Measurements from ENCODE around the gene HSD17B2. TPM values are rescaled to one million over a fixed set of nuclear protein-coding genes. Genes with fewer than 3 reads are reported as not detected.
A peak's percentile ranks its signal among the peaks of the same experiment; 100 is the strongest.
"Not testable (repeated sequence)": the region's sequence is repeated elsewhere in the genome, so short reads cannot be mapped to it uniquely, and the experiment has no call there.

Gene HSD17B2
- total RNA-seq, 2 donors from 2014 or later: 12.2 to 24.1 TPM

- H3K36me3 ChIP-seq (replicated peaks in 1 of 2; ENCODE audit: insufficient read depth in 1 of 2, low read depth in 2 of 2): no peaks in the 10 kb centered on the region
- no peaks in the 10 kb centered on the region for H3K27me3 ChIP-seq
- WGBS, 2 donors: 91 to 98% methylated on average over 6 to 9 of the region's 9 CpGs
- ATAC-seq (no peak), DNase-seq (no peak)
- intact Hi-C loops (cut with DNase I): no loop called here
- TF ChIP-seq CTCF (IDR thresholded peaks at IDR 0.05) (no peak), POLR2A (IDR thresholded peaks at IDR 0.05) (no peak)
- peaks cover 31% of the 10 kb centered on the region for H3K4me1 ChIP-seq
- H3K9me3 ChIP-seq: no peaks in the 10 kb centered on the region
- no peak overlapping the region for H3K4me3 ChIP-seq
- no peak overlapping the region for H3K27ac ChIP-seq
Measured at GRCh38 chr16:82008957-82009592, 26.0 kb upstream of the HSD17B2 start.

- intact Hi-C loops (cut with DNase I); H3K4me3 ChIP-seq; H3K27ac ChIP-seq; DNase-seq; H3K9me3 ChIP-seq; H3K36me3 ChIP-seq (replicated peaks in 1 of 2; ENCODE audit: insufficient read depth in 1 of 2, low read depth in 2 of 2); H3K27me3 ChIP-seq; ATAC-seq: not testable (repeated sequence)
- peaks cover 27% of the 10 kb centered on the region for H3K4me1 ChIP-seq
- WGBS, 2 donors: 81 to 86% methylated on average over 4 of the region's 4 CpGs
Measured at GRCh38 chr16:82009789-82010188, 25.3 kb upstream of the HSD17B2 start.

- Histone ChIP-seq H3K27ac (peak overlapping the region in 3 of 4 donors; percentile 54 to 77 (median 57)), H3K36me3 (replicated peaks in 1 of 2; ENCODE audit: insufficient read depth in 1 of 2, low read depth in 2 of 2) (no peaks in the 10 kb centered on the region), H3K27me3 (no peaks in the 10 kb centered on the region), H3K4me1 (peaks cover 25% of the 10 kb centered on the region), H3K4me3 (peak overlapping the region in 1 of 2 donors; percentile 79), H3K9me3 (no peaks in the 10 kb centered on the region)
- intact Hi-C loops (cut with DNase I): no loop called here
- DNase-seq (no peak), ATAC-seq (no peak)
- WGBS, 2 donors: 63 to 79% methylated on average over 8 of the region's 8 CpGs
- TF ChIP-seq CTCF (IDR thresholded peaks at IDR 0.05) (no peak), POLR2A (IDR thresholded peaks at IDR 0.05) (no peak)
Measured at GRCh38 chr16:82010649-82011048, 24.4 kb upstream of the HSD17B2 start.

GRCh38 chr16:82011199-82011641, 23.8 kb upstream of the HSD17B2 start, which contains the start of gene SDR42E1:
Gene SDR42E1 (minus strand): TSS chr16:82011470. CDS start chr16:82000858, 10,612 bp downstream.
- H3K27ac ChIP-seq: peak within 1 kb of the TSS; percentile 22 to 77 (median 56)
- ATAC-seq (peak; percentile 95), DNase-seq (peak; percentile 80 to 85 (median 84))
- no peaks in the 10 kb centered on the region for H3K9me3 ChIP-seq
- no peak for TF ChIP-seq CTCF (IDR thresholded peaks at IDR 0.05)
- TF ChIP-seq POLR2A (IDR thresholded peaks at IDR 0.05): peak; percentile 27 to 71 (median 65)
- peaks cover 25% of the 10 kb centered on the region for H3K4me1 ChIP-seq
- WGBS, 2 donors: 0 to 2% methylated on average over 15 to 32 of the region's 32 CpGs
- intact Hi-C loops (cut with DNase I): no loop called here
- H3K4me3 ChIP-seq: peak within 1 kb of the TSS; percentile 79
- H3K27me3 ChIP-seq: no peaks in the 10 kb centered on the region
- H3K36me3 ChIP-seq (replicated peaks in 1 of 2; ENCODE audit: insufficient read depth in 1 of 2, low read depth in 2 of 2): no peaks in the 10 kb centered on the region

GRCh38 chr16:82013139-82013538, 21.9 kb upstream of the HSD17B2 start:
- ATAC-seq (no peak), DNase-seq (no peak)
- Histone ChIP-seq H3K27ac (no peak overlapping the region), H3K4me3 (no peak overlapping the region), H3K36me3 (replicated peaks in 1 of 2; ENCODE audit: insufficient read depth in 1 of 2, low read depth in 2 of 2) (no peaks in the 10 kb centered on the region), H3K27me3 (no peaks in the 10 kb centered on the region), H3K9me3 (no peaks in the 10 kb centered on the region), H3K4me1 (peaks cover 27% of the 10 kb centered on the region)
- intact Hi-C loops (cut with DNase I): no loop called here
- WGBS, 2 donors: 48 to 54% methylated on average over 2 of the region's 2 CpGs
- TF ChIP-seq POLR2A (IDR thresholded peaks at IDR 0.05): no peak

- intact Hi-C loops (cut with DNase I): no loop called here
- no peaks in the 10 kb centered on the region for H3K9me3 ChIP-seq
- H3K4me1 ChIP-seq: peaks cover 18% of the 10 kb centered on the region
- ATAC-seq (peak; percentile 64), DNase-seq (peak in 1 of 4 donors; percentile 27)
- WGBS, 2 donors: 13 to 15% methylated on average over 7 of the region's 7 CpGs
- no peak overlapping the region for H3K27ac ChIP-seq
- TF ChIP-seq CTCF (IDR thresholded peaks at IDR 0.05) (peak in 6 of 7 experiments; percentile 31 to 55 (median 47)), POLR2A (IDR thresholded peaks at IDR 0.05) (no peak)
- H3K36me3 ChIP-seq (replicated peaks in 1 of 2; ENCODE audit: insufficient read depth in 1 of 2, low read depth in 2 of 2): no peaks in the 10 kb centered on the region
- H3K27me3 ChIP-seq: no peaks in the 10 kb centered on the region
- H3K4me3 ChIP-seq: no peak overlapping the region
Measured at GRCh38 chr16:82016263-82016662, 18.8 kb upstream of the HSD17B2 start.
